Suprapubic skin (tissue), 4 donors: ENCODE measurements around the gene GRB10.

ENCODE experiments used
- CTCF ChIP-seq, 2 donors: fragments of 200-600 bp in 1 of 2; fragments of 450-650 bp in 1 of 2; sonication (generic) in 1 of 2; IDR thresholded peaks; one replicate each; pipeline ENCODE4 v1.5.1; 2016 to 2019; ENCODE audit warnings: antibody characterized with exemption in 2 of 2, mild to moderate bottlenecking in 1 of 2, moderate library complexity in 1 of 2
- EP300 ChIP-seq: sonication (generic); formaldehyde crosslinking; IDR thresholded peaks from one replicate; pipeline ENCODE4 v1.6.1; 2017; ENCODE audit warnings: antibody characterized with exemption
- POLR2A ChIP-seq, 2 donors: fragments of 450-650 bp; IDR thresholded peaks; one replicate each; pipeline ENCODE4 v1.6.1; 2017; ENCODE audit warnings: antibody characterized with exemption in 2 of 2, mild to moderate bottlenecking in 2 of 2, moderate library complexity in 2 of 2
- POLR2AphosphoS5 ChIP-seq, 3 donors: sonication (generic); formaldehyde crosslinking; IDR thresholded peaks; one replicate each; pipeline ENCODE4 v1.6.1; 2017; ENCODE audit warnings: antibody characterized with exemption in 3 of 3

DNA sequence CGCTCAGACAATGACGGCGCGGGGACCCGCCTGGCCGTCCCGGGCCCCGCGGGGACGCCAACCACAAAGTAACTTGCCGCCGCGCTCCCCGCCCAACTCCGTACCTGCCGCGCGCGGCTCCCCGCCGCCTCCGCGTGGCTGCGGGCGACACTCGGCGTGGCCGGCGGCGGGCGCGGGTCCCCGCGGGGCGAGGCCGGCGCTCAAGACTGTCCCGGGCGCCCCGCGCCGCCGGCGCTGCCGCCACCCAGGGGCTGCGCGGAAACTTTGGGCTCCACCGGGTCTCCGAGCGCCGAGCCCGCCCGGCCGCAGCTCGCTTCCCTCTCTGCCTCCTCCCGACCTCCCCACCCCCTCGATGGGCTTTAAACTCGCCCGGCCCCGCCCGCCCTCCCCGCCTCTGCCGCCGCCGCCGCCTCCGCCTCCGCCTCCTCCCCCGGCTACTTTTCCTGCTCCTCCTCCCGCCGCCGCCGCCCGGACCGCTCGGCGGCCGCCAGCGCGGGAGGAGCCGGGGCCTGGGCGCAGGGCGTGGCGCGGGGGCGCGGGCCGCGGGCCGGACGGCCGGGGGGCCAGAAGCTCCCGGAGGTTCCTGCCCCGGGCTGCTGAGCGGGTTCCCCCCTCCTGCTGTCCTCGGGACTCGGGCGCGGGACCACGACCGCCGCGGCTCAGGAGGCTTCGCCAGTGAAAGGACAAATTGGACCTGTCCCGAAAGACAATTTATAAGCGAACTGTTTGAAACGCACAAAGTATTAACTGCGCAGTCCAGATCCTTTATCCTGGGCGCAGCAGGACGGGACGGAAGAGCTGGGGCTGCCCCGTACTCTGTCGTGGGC, 10.6 kb upstream of the GRB10 start:
- no peak for TF ChIP-seq CTCF (IDR thresholded peaks at IDR 0.05)
- TF ChIP-seq POLR2A (IDR thresholded peaks at IDR 0.05) = no peak
- TF ChIP-seq EP300 = no peak
- TF ChIP-seq POLR2AphosphoS5 (IDR thresholded peaks at IDR 0.05) = no peak
